Bronchial epithelial cell (primary cell): ENCODE data around the gene NR2F6. TPM values are rescaled to one million over a fixed set of nuclear protein-coding genes. Genes with fewer than 3 reads are reported as not detected.

ENCODE experiments used
- DNase-seq: peaks from one replicate; pipeline ENCODE4 v3.0.0-alpha.2; 2010; ENCODE audit warnings: low read depth
- FAIRE-seq: peaks from 2 replicates; lab custom pipeline; 2011; peaks lifted over from hg19 to GRCh38; lab: Jason Lieb, UNC
- H3K27me3 ChIP-seq: 2 replicates; pipeline ENCODE4 v1.5.1; 2011; ENCODE audit warnings: low read length; ENCODE audit not compliant: control insufficient read depth, insufficient read depth
- H3K36me3 ChIP-seq: 2 replicates; pipeline ENCODE4 v1.5.1; 2011; ENCODE audit warnings: low read length; ENCODE audit not compliant: control insufficient read depth, insufficient read depth
- H3K4me3 ChIP-seq: 2 replicates; pipeline ENCODE4 v1.5.1; 2011; ENCODE audit warnings: mild to moderate bottlenecking, low read depth, low read length, control low read depth
- total RNA-seq: library from RNA; depleted of rRNA; stranded (reverse); fragments of >200 nt; gene quantifications from 2 replicates; pipeline ENCODE4 v1.2.1, GENCODE V29; 2014
- TF ChIP-seq, protein P1 (sequence below): IDR thresholded peaks from 2 replicates; pipeline ENCODE4 v1.5.1; 2011; ENCODE audit warnings: mild to moderate bottlenecking, moderate library complexity, low read length, control low read depth, inconsistent platforms; ENCODE audit not compliant: insufficient read depth, severe bottlenecking

NR2F6 gene
- total RNA-seq, 1 donor from 2014 or later: 124 TPM

- TF ChIP-seq, protein P1, sequence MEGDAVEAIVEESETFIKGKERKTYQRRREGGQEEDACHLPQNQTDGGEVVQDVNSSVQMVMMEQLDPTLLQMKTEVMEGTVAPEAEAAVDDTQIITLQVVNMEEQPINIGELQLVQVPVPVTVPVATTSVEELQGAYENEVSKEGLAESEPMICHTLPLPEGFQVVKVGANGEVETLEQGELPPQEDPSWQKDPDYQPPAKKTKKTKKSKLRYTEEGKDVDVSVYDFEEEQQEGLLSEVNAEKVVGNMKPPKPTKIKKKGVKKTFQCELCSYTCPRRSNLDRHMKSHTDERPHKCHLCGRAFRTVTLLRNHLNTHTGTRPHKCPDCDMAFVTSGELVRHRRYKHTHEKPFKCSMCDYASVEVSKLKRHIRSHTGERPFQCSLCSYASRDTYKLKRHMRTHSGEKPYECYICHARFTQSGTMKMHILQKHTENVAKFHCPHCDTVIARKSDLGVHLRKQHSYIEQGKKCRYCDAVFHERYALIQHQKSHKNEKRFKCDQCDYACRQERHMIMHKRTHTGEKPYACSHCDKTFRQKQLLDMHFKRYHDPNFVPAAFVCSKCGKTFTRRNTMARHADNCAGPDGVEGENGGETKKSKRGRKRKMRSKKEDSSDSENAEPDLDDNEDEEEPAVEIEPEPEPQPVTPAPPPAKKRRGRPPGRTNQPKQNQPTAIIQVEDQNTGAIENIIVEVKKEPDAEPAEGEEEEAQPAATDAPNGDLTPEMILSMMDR: no peak
- peak; percentile 62 for FAIRE-seq
- H3K27me3 ChIP-seq: no peaks in the 10 kb centered on the region
- peaks cover 11% of the 10 kb centered on the region for H3K36me3 ChIP-seq
- peak within 1 kb of the TSS; percentile 73 for H3K4me3 ChIP-seq
- DNase-seq: peak; percentile 99
Measured at GRCh38 chr19:17266975-17267788, 21.5 kb upstream of the NR2F6 start, which contains the start of gene BABAM1. Gene BABAM1, plus strand, starts transcription at chr19:17267443. Its CDS starts 1,364 bp downstream, at chr19:17268807.

DNA sequence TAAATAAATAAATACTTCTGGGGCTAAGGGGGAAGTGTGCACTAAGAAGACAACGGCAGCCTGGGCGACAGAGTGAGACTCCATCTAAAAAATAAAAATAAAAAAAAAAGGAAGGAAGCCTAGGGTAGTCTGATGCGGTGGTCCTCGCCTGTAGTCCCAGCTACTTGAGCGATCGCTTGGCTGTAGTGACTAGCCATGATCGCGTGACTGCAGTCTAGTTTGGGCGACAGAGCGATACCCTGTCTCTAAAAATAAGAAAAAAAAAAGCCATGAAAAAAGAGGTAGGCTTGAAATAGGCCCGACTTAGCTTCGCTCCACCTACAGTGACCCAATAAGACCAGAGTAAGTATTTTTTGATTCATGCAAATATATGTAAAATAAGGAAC, 20.9 kb upstream of the NR2F6 start:
- FAIRE-seq (no peak), DNase-seq (no peak)
- Histone ChIP-seq H3K27me3 (no peaks in the 10 kb centered on the region), H3K36me3 (peaks cover 10% of the 10 kb centered on the region), H3K4me3 (no peak overlapping the region)
- TF ChIP-seq, protein P1: no peak

GRCh38 chr19:17266026-17266425, 20.3 kb upstream of the NR2F6 start:
- FAIRE-seq: no peak
- Histone ChIP-seq H3K36me3 (peaks cover 5% of the 10 kb centered on the region), H3K4me3 (no peak overlapping the region), H3K27me3 (no peaks in the 10 kb centered on the region)
- TF ChIP-seq, protein P1: no peak
- DNase-seq: no peak

GRCh38 chr19:17264641-17264979, 18.9 kb upstream of the NR2F6 start, which contains the start of gene USHBP1:
Gene USHBP1, minus strand, starts transcription at chr19:17264745. Its CDS starts 446 bp downstream, at chr19:17264299.
- FAIRE-seq (no peak), DNase-seq (no peak)
- no peaks in the 10 kb centered on the region for H3K27me3 ChIP-seq
- H3K36me3 ChIP-seq: peaks cover 3% of the 10 kb centered on the region
- TF ChIP-seq, protein P1: no peak
- no peak within 1 kb of the TSS for H3K4me3 ChIP-seq

GRCh38 chr19:17263712-17264640, 18.3 kb upstream of the NR2F6 start:
- TF ChIP-seq, protein P1: no peak
- no peak for DNase-seq
- H3K4me3 ChIP-seq: no peak overlapping the region
- no peaks in the 10 kb centered on the region for H3K27me3 ChIP-seq
- FAIRE-seq: no peak
- H3K36me3 ChIP-seq: peaks cover 1% of the 10 kb centered on the region
